Left renal pelvis (tissue), 4 donors: ENCODE results near the gene HDC. TPM values are rescaled to one million over a fixed set of nuclear protein-coding genes. Genes with fewer than 3 reads are reported as not detected.

Experiments
- DNase-seq, 4 donors: peaks; one replicate each; pipeline ENCODE4 v3.0.0-alpha.2; 2013; ENCODE audit warnings: low read depth in 4 of 4, low spot score in 3 of 4
- polyA plus RNA-seq, 4 donors: library from polyadenylated mRNA; unstranded; fragments of 120-200 nt; gene quantifications; one replicate each; pipeline ENCODE4 v1.2.1, GENCODE V29; 2013; ENCODE audit not compliant: insufficient read length in 4 of 4

Gene HDC
- polyA plus RNA-seq, 4 donors: 0.49 to 1.3 (median 0.67) TPM

- DNase-seq: no peak
Measured at GRCh38 chr15:50229336-50229735, 36.2 kb downstream of the HDC start.

- no peak for DNase-seq
Measured at GRCh38 chr15:50228866-50229265, 36.7 kb downstream of the HDC start.

- DNase-seq: no peak
Measured at GRCh38 chr15:50227076-50227475, 38.5 kb downstream of the HDC start.

- DNase-seq: no peak
Measured at GRCh38 chr15:50225938-50226337, 39.6 kb downstream of the HDC start.

GRCh38 chr15:50225057-50225456 lies 40.5 kb downstream of the HDC start:
- DNase-seq: no peak

- DNase-seq: no peak
Measured at GRCh38 chr15:50224606-50225005, 40.9 kb downstream of the HDC start.

GRCh38 chr15:50222181-50222580 lies 43.3 kb downstream of the HDC start:
- DNase-seq: no peak

GRCh38 chr15:50219820-50220219 lies 45.7 kb downstream of the HDC start:
- no peak for DNase-seq

GRCh38 chr15:50218691-50219090 lies 46.8 kb downstream of the HDC start:
- DNase-seq: no peak

GRCh38 chr15:50218291-50218690 lies 47.2 kb downstream of the HDC start:
- DNase-seq: no peak

GRCh38 chr15:50210462-50211157 lies 54.9 kb downstream of the HDC start:
- DNase-seq: no peak

GRCh38 chr15:50209809-50210208 lies 55.7 kb downstream of the HDC start:
- no peak for DNase-seq

GRCh38 chr15:50206020-50206419 lies 59.5 kb downstream of the HDC start:
- no peak for DNase-seq

GRCh38 chr15:50202003-50202402 lies 63.5 kb downstream of the HDC start:
- DNase-seq: no peak

- DNase-seq: no peak
Measured at GRCh38 chr15:50192926-50193620, 72.5 kb downstream of the HDC start.

GRCh38 chr15:50192164-50192563 lies 73.4 kb downstream of the HDC start:
- no peak for DNase-seq

Other genes with a start within 250 kb of the HDC start
- 1 to 10 TPM; 2.9 to 4.0 (median 3.3) TPM for gene ATP8B4, start 146.5 kb downstream of the HDC start, polyA plus RNA-seq
- 10 to 100 TPM in 3 of 4 donors, under 1 TPM in 1; 0.79 to 60.5 (median 46.1) TPM for gene SLC27A2, start 83.5 kb downstream of the HDC start, polyA plus RNA-seq
- 10 to 100 TPM; 27.3 to 34.3 (median 31.1) TPM for gene GABPB1, start 89.5 kb upstream of the HDC start, polyA plus RNA-seq
- 10 to 100 TPM; 49.5 to 69.4 (median 58.7) TPM for gene USP8, start 158.7 kb upstream of the HDC start, polyA plus RNA-seq